Measurements from ENCODE around the gene EXOC4.

DNA sequence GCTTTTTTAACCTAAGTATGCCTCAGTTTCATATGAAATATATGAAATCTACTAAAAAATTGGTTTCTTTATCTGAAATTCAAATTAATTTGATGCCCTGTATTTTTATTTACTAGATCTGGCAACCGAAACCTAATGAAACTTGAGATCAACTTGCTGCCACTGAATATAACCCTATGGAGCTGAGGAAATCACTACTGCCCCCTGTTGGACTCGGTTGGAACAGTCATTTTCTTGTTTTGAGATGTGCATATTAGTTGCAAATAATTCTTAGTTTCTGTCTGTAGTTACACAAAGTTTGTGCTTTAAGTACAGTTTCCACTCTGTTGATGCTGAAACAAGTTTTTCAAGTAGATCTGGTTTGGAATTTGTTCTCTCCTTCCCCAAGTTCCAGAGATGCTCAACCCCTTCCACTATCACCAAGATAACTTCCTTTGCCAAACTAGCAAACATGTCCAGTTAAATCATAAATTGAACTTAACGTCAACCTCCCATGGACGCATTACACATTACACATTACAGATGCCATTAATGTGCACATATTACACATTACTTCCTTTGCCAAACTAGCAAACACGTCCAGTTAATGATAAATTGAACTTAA, 22.2 kb upstream of the EXOC4 start:
- TF ChIP-seq EP300 (IDR thresholded peaks at IDR 0.05), result no peak
- no peak for TF ChIP-seq POLR2A (IDR thresholded peaks at IDR 0.05)
- TF ChIP-seq, protein P1, sequence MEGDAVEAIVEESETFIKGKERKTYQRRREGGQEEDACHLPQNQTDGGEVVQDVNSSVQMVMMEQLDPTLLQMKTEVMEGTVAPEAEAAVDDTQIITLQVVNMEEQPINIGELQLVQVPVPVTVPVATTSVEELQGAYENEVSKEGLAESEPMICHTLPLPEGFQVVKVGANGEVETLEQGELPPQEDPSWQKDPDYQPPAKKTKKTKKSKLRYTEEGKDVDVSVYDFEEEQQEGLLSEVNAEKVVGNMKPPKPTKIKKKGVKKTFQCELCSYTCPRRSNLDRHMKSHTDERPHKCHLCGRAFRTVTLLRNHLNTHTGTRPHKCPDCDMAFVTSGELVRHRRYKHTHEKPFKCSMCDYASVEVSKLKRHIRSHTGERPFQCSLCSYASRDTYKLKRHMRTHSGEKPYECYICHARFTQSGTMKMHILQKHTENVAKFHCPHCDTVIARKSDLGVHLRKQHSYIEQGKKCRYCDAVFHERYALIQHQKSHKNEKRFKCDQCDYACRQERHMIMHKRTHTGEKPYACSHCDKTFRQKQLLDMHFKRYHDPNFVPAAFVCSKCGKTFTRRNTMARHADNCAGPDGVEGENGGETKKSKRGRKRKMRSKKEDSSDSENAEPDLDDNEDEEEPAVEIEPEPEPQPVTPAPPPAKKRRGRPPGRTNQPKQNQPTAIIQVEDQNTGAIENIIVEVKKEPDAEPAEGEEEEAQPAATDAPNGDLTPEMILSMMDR (IDR thresholded peaks at IDR 0.05), result peak in 2 of 4 experiments; percentile 44 to 49

Measured in sigmoid colon (tissue), 4 donors.